Trophoblast cell (in vitro differentiated cells and primary cell): ENCODE results near the gene HMCN2.
A peak's percentile ranks its signal among the peaks of the same experiment; 100 is the strongest.

Source experiments
- DNase-seq, 2 donors: peaks; one replicate each; pipeline ENCODE4 v3.0.0-alpha.2; 2016
- H2AFZ ChIP-seq: 2 replicates; pipeline ENCODE4 v1.6.1; 2013; ENCODE audit warnings: low read length, moderate library complexity, mild to moderate bottlenecking; ENCODE audit not compliant: insufficient read depth, poor library complexity
- H2AK5ac ChIP-seq: 2 replicates; pipeline ENCODE4 v1.6.1; 2013; ENCODE audit warnings: mild to moderate bottlenecking, low read length
- H2BK120ac ChIP-seq: 2 replicates; pipeline ENCODE4 v1.6.1; 2013; ENCODE audit warnings: low read length, mild to moderate bottlenecking, moderate library complexity; ENCODE audit not compliant: insufficient read depth, poor library complexity
- H2BK12ac ChIP-seq: 2 replicates; pipeline ENCODE4 v1.6.1; 2013; ENCODE audit warnings: mild to moderate bottlenecking, low read length, moderate library complexity
- H2BK5ac ChIP-seq: 2 replicates; pipeline ENCODE4 v1.6.1; 2013; ENCODE audit warnings: low read length, low read depth, moderate library complexity, mild to moderate bottlenecking; ENCODE audit not compliant: poor library complexity
- H3K14ac ChIP-seq: 2 replicates; pipeline ENCODE4 v1.6.1; 2013; ENCODE audit warnings: mild to moderate bottlenecking, low read length
- H3K18ac ChIP-seq: 2 replicates; pipeline ENCODE4 v1.6.1; 2013; ENCODE audit warnings: mild to moderate bottlenecking, low read length
- H3K23ac ChIP-seq: 2 replicates; pipeline ENCODE4 v1.6.1; 2013; ENCODE audit warnings: low read length
- H3K27ac ChIP-seq: 2 replicates; pipeline ENCODE4 v1.5.1; 2013; ENCODE audit warnings: low read depth, mild to moderate bottlenecking, inconsistent platforms, low read length, moderate library complexity
- H3K27me3 ChIP-seq: 2 replicates; pipeline ENCODE4 v1.6.1; 2013; ENCODE audit warnings: inconsistent platforms, mild to moderate bottlenecking, low read length, moderate library complexity; ENCODE audit not compliant: insufficient read depth
- H3K36me3 ChIP-seq, 2 experiments: 1 replicate in 1 of 2; 2 replicates in 1 of 2; pipeline ENCODE4 v1.6.1; 2013; ENCODE audit warnings: low read length in 2 of 2, mild to moderate bottlenecking in 2 of 2, moderate library complexity in 1 of 2; ENCODE audit not compliant: insufficient read depth in 2 of 2, control insufficient read depth in 1 of 2
- H3K4ac ChIP-seq: 2 replicates; pipeline ENCODE4 v1.6.1; 2013; ENCODE audit warnings: low read depth, mild to moderate bottlenecking, low read length, moderate library complexity
- H3K4me1 ChIP-seq, 2 experiments: 1 replicate in 1 of 2; 2 replicates in 1 of 2; pipeline ENCODE4 v1.6.1; 2013; ENCODE audit warnings: low read length in 2 of 2, mild to moderate bottlenecking in 2 of 2, moderate library complexity in 1 of 2; ENCODE audit not compliant: insufficient read depth in 2 of 2, control insufficient read depth in 1 of 2
- H3K4me2 ChIP-seq: 2 replicates; pipeline ENCODE4 v1.6.1; 2013; ENCODE audit warnings: inconsistent platforms, mild to moderate bottlenecking, low read length, moderate library complexity
- H3K4me3 ChIP-seq: 2 replicates; pipeline ENCODE4 v1.5.1; 2013; ENCODE audit warnings: mild to moderate bottlenecking, low read depth, low read length, inconsistent platforms
- H3K79me1 ChIP-seq: one replicate; pipeline ENCODE4 v1.6.1; 2013; ENCODE audit warnings: low read length
- H3K79me2 ChIP-seq: 2 replicates; pipeline ENCODE4 v1.6.1; 2013; ENCODE audit warnings: low read length, mild to moderate bottlenecking; ENCODE audit not compliant: control insufficient read depth, insufficient read depth, poor library complexity
- H3K9ac ChIP-seq: 2 replicates; pipeline ENCODE4 v1.6.1; 2013; ENCODE audit warnings: mild to moderate bottlenecking, low read length
- H3K9me3 ChIP-seq: 2 replicates; pipeline ENCODE4 v1.6.1; 2013; ENCODE audit warnings: low read depth, mild to moderate bottlenecking, control low read depth, inconsistent platforms, low read length; ENCODE audit not compliant: insufficient read depth
- H4K12ac ChIP-seq: 2 replicates; pipeline ENCODE4 v1.6.1; 2013; ENCODE audit warnings: low read depth, mild to moderate bottlenecking, low read length, moderate library complexity
- H4K8ac ChIP-seq: 2 replicates; pipeline ENCODE4 v1.6.1; 2013; ENCODE audit warnings: low read depth, mild to moderate bottlenecking, low read length, moderate library complexity
- H4K91ac ChIP-seq: one replicate; pipeline ENCODE4 v1.6.1; 2013; ENCODE audit warnings: low read depth, mild to moderate bottlenecking, low read length, moderate library complexity
- WGBS: extraction: QIAGEN DNeasy Blood & Tissue Kit; methylation state at CpG from one replicate; pipeline ENCODE4 v1.1.7; 2013; ENCODE audit warnings: missing lambda C conversion rate; ENCODE audit not compliant: insufficient read length, insufficient coverage; ENCODE audit errors: extremely low coverage; 5-methylcytosine and 5-hydroxymethylcytosine counted together

HMCN2 gene

GRCh38 chr9:130411566-130411915 is 146.0 kb downstream of the HMCN2 start:
- Histone ChIP-seq H3K4ac (no peak overlapping the region), H3K36me3 (no peaks in the 10 kb centered on the region), H3K18ac (no peak overlapping the region), H3K79me1 (no peaks in the 10 kb centered on the region), H2BK5ac (no peak overlapping the region), H3K79me2 (no peaks in the 10 kb centered on the region), H4K91ac (no peak overlapping the region), H3K4me3 (no peak overlapping the region), H2AFZ (no peak overlapping the region), H3K4me1 (no peaks in the 10 kb centered on the region), H2BK120ac (no peak overlapping the region), H3K9me3 (peaks cover 6% of the 10 kb centered on the region), H3K27ac (no peak overlapping the region), H4K12ac (no peak overlapping the region), H3K23ac (no peak overlapping the region), H3K14ac (no peak overlapping the region), H2AK5ac (no peak overlapping the region), H3K27me3 (no peaks in the 10 kb centered on the region), H3K4me2 (no peak overlapping the region), H3K9ac (no peak overlapping the region), H4K8ac (no peak overlapping the region), H2BK12ac (no peak overlapping the region)
- no CpG with 5 or more reads among the region's 3 CpGs for WGBS
- no peak for DNase-seq

- Histone ChIP-seq H2BK120ac (no peak overlapping the region), H3K27ac (no peak overlapping the region), H3K79me1 (no peaks in the 10 kb centered on the region), H4K12ac (no peak overlapping the region), H3K14ac (no peak overlapping the region), H3K79me2 (no peaks in the 10 kb centered on the region), H3K4me1 (no peaks in the 10 kb centered on the region), H2AK5ac (no peak overlapping the region), H3K18ac (no peak overlapping the region), H4K8ac (no peak overlapping the region), H4K91ac (no peak overlapping the region), H2BK12ac (no peak overlapping the region), H2AFZ (no peak overlapping the region), H3K4me3 (no peak overlapping the region), H3K27me3 (no peaks in the 10 kb centered on the region), H3K23ac (no peak overlapping the region), H3K4ac (no peak overlapping the region), H3K36me3 (no peaks in the 10 kb centered on the region), H3K9ac (no peak overlapping the region), H3K4me2 (no peak overlapping the region), H2BK5ac (no peak overlapping the region), H3K9me3 (peaks cover 1% of the 10 kb centered on the region)
- WGBS, result no CpG with 5 or more reads among the region's 12 CpGs
- DNase-seq, result peak in 1 of 2 donors; percentile 35
Observed at GRCh38 chr9:130414081-130414731, 148.6 kb downstream of the HMCN2 start.

- no peak overlapping the region for H2AFZ ChIP-seq
- no peak overlapping the region for H4K8ac ChIP-seq
- WGBS, result no CpG with 5 or more reads among the region's 11 CpGs
- H2BK5ac ChIP-seq, result no peak overlapping the region
- H3K79me2 ChIP-seq, result no peaks in the 10 kb centered on the region
- H3K27me3 ChIP-seq, result no peaks in the 10 kb centered on the region
- no peak overlapping the region for H3K4ac ChIP-seq
- peak overlapping the region; percentile 28 for H3K4me3 ChIP-seq
- no peaks in the 10 kb centered on the region for H3K79me1 ChIP-seq
- H3K36me3 ChIP-seq, result no peaks in the 10 kb centered on the region
- H4K91ac ChIP-seq, result no peak overlapping the region
- no peak overlapping the region for H2BK12ac ChIP-seq
- H3K14ac ChIP-seq, result no peak overlapping the region
- H3K18ac ChIP-seq, result no peak overlapping the region
- no peak overlapping the region for H2AK5ac ChIP-seq
- H3K4me2 ChIP-seq, result no peak overlapping the region
- H2BK120ac ChIP-seq, result no peak overlapping the region
- H3K23ac ChIP-seq, result no peak overlapping the region
- H4K12ac ChIP-seq, result no peak overlapping the region
- H3K4me1 ChIP-seq, result no peaks in the 10 kb centered on the region
- DNase-seq, result no peak
- no peak overlapping the region for H3K9ac ChIP-seq
- no peak overlapping the region for H3K27ac ChIP-seq
- H3K9me3 ChIP-seq, result peaks cover 3% of the 10 kb centered on the region
Observed at GRCh38 chr9:130414910-130415746, 149.6 kb downstream of the HMCN2 start.

- H2AFZ ChIP-seq, result no peak overlapping the region
- no peak overlapping the region for H4K91ac ChIP-seq
- H3K14ac ChIP-seq, result no peak overlapping the region
- H3K27ac ChIP-seq, result no peak overlapping the region
- H3K79me2 ChIP-seq, result no peaks in the 10 kb centered on the region
- H3K36me3 ChIP-seq, result no peaks in the 10 kb centered on the region
- H3K4me3 ChIP-seq, result no peak overlapping the region
- H3K9me3 ChIP-seq, result peaks cover 3% of the 10 kb centered on the region
- H4K8ac ChIP-seq, result no peak overlapping the region
- H3K4ac ChIP-seq, result no peak overlapping the region
- H3K4me1 ChIP-seq, result no peaks in the 10 kb centered on the region
- H2BK120ac ChIP-seq, result no peak overlapping the region
- H3K23ac ChIP-seq, result no peak overlapping the region
- H2AK5ac ChIP-seq, result no peak overlapping the region
- no peak overlapping the region for H2BK12ac ChIP-seq
- no peaks in the 10 kb centered on the region for H3K27me3 ChIP-seq
- H3K4me2 ChIP-seq, result no peak overlapping the region
- H3K9ac ChIP-seq, result no peak overlapping the region
- no peak overlapping the region for H2BK5ac ChIP-seq
- H3K18ac ChIP-seq, result no peak overlapping the region
- H3K79me1 ChIP-seq, result no peaks in the 10 kb centered on the region
- no peak overlapping the region for H4K12ac ChIP-seq
- DNase-seq, result peak; percentile 19 to 56
- WGBS, result no CpG with 5 or more reads among the region's 5 CpGs
Observed at GRCh38 chr9:130417602-130418001, 152.0 kb downstream of the HMCN2 start.
